GM21723 (cell line): ENCODE measurements around the gene ZNF865.

ENCODE experiments used
- ATAC-seq: cut with Tn5 transposase; IDR thresholded peaks from one replicate; pipeline ENCODE4 v1.9.1; 2021; ENCODE audit warnings: mild to moderate bottlenecking, moderate library complexity; ENCODE audit not compliant: unreplicated experiment

Gene ZNF865

DNA sequence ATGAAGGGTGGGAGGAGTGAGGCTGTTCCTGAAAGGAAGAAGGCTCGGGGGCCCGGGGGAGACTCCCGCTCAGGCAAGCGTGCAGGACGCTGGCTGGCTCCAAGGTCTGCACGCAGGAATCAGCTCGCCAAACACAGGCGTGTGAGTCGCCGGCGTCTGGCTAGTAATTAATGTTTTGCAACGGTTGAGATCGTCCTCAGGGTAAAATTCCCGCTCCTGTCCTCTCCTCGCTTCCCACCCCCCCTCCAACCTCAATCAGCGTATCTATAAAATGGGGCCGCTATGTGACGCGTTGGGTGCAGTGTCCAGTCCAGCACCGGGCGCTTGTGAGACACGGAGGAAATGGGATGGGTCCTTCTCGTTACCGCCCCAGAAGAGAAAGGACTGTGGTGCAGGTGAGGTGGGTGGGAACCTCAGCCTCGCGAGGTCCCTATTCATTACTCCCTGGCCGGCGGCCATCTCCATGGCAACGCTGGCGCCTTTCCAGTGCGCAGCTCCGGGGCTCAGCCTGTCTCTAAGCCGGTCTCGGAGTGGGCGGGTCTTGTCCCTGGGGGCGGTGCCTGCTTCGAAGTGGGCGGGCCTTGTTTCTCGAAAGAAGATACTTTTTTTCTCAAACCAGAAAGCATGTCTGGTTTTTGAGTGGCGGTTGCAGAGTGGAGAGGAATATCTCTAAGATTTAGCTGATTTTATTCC lies 18.3 kb upstream of the ZNF865 start:
- ATAC-seq, result peak; percentile 89

DNA sequence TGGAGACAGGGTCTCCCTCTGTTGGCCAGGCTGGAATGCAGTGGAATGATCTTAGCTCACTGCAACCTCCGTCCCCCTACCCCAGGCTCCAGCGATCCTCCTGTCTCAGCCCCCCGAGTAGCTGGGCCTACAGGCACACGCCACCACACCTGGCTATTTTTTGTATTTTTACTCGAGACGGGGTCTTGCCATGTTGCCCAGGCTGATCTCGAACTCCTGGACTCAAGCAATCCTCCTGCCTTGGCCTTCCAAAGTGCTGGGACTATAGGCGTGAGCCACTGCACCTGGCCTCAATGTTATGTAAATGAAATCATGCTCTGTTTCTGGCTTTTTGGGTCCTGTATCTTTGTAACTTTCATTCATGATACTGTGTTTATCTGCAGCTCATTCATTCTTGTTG lies 16.7 kb upstream of the ZNF865 start:
- no peak for ATAC-seq

DNA sequence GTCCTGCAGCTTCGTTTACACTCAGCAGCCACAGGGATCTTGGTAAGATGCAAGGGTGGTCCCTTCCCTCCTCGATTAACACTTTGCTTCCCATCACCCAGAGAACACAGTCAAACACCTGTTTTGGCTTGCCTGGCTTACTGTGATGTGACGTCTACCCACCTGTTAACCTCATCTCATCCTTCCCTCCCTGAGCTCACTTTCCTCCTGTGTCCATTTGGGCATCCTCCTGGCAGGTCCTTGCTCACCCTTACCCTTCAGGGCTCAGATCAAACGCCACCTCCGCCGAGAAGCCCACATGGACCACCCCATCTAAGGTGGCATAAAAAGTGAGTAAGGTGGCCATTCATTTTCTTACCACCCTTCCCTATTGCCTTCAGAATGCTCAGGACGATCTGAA lies 15.3 kb upstream of the ZNF865 start:
- no peak for ATAC-seq

DNA sequence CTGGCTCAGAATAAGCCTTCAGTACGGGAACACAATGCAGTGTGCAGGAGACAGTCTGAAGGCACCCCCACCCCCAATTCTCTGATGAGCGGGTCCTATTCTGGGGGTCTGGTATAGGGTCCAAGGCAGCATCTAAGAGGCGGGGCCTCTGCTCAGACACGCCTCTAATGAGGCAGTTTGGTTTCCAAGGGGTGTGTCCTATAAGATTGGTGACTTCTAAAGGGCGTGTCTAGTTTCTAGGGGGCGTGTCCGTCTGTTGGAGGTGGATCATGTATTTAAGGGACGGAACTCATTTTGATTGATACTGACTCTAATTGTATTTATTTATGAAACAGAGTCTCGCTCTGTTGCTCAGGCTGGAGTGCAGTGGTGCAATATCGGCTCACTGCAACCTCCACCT lies 14.8 kb upstream of the ZNF865 start:
- ATAC-seq, result no peak

DNA sequence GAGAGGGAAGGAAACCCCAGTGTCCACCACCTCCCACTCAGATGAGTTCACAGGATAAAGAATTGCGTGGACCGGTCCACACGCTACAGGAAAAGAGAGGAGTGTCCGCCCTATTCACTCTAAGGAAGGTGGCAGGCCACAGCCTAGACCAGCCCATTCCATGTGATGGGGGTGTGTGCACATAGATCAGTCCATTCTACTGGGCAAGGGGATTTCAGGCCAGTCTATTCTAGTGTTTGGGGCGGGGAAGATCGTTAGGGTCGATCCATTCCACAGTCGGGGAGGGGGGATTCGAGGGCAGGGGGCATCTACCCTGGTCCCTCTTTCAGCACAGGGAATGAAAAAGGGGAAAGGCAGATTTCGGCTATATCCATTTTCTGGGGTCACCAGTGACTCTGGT lies 13.9 kb upstream of the ZNF865 start:
- no peak for ATAC-seq

DNA sequence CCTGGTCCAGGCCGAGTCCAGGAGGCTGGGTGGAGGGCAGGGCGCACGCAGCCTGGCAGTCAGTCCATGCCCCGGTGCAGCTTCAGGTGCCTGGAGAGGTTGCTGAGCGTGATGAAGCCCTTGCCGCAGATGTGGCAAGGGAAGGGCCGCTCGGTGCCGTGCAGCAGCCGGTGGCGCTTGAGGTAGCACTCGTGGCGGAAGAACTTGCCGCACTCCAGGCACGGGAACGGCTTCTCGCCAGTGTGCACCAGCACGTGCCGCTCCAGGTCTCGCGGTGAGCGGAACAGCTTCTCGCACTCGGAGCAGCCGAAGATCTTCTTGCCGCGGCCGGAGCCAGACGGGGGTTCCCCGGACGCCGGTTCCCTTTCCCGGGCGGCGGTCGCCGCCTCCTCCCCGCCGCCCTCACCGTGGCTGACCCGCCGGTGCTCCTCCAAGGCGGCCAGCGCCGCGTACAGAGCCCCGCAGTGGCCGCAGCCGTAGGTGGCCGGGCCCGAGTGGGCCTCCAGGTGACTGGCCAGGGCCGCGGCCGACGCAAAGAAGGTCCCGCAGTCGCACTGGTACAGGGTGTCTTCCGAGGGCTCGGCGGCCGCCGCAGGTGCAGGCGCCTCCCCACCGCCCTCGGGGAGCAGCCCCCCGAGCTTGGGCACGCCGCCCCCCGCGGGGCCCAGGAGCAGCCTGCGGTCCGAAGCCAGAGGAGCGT lies 12.9 kb upstream of the ZNF865 start:
- ATAC-seq, result no peak

DNA sequence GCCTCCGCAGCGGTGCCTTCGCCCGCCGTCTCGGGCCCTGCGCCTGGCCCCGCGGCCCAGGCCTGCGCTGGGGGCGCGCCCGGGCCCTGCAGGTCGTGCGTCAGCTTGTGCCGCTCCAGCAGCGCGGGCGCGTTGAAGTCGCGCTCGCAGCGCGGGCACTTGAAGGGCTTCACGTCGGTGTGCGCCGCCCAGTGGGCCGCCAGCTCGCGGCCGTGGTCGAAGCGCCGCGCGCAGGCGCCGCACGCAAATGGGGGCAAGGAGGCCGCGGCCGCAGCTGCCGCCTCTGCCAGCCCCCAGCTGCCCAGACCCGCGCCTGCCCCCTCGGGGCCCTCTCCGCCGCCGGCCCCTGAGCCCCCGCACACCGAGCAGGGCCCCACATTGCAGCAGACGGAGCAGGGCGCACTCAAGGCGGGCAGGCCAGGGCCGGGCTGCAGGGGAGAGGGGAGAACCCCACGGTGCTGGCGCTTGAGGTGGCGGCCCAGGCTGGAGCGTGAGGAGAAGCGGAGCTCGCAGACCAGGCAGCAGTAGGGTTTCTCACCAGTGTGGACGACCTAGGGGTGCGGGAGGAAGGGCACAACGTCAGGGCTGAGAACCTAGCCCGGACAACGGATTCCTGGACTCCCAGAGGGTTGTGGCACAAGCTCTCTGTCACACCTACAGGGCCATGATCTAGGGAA lies 12.2 kb upstream of the ZNF865 start:
- ATAC-seq, result no peak

DNA sequence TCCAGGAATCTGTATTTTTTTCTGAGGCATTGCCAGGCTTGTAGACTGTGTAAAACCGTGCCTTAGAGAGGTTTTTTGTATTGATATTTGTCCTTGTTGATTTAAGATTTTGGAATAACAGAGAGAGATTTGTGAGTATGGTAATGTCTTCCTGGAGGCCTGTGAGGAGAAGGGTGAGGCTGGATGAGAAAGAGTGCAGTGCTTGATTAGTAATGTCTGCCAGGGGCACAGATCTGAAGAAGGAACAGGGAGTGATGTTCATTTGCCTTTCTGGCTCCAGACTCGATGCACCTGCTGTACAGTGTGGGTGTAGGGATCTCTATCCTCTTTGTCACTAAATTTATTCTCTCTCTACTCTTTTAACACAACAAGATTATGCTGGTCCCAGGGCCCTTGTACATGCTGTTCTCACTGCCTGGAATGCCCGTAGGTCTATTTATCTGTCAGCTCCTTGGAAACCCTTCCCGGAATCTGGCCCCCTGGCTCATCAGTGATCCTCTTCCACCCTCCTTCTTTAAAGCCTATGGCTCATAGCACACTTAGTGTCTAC lies 10.4 kb upstream of the ZNF865 start:
- ATAC-seq, result no peak

DNA sequence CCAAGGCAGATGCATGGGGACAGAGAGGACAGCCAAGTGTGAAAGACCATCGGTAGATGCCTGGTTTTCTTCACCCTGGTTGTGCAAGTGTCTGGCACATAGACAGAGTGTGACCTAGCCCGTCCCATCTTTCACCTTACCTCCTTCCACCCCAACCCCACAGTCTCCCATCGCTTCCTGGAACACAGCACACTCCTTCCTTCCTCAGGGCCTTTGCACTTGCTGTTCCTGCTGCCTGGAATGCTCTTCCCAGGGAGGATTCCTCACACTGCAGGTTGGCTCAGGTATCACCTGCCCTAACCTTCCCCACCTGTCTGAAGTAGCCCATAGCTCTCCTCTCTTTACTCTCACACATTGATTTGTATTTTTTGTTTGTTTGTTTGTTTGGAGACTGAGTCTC lies 9.1 kb upstream of the ZNF865 start:
- ATAC-seq, result no peak

DNA sequence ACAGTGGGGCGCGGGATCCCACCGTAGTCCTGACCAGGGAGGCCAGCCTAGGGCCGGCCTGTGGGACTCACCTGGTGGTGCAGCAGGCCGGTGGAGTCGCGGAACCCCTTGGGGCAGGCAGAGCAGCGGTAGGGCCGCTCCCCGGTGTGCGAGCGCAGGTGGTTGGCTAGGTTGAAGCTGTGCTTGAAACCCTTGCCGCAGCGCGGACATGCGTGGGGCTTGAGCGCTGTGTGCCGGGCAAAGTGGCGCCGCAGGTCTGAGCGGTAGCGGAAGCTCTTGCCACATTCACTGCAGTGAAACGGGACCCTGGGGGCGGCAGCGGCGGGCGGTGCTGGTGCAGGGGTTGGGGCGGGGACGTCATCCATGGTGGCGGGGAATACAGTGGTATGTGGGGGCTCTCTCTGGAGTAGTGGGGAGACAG lies 7.9 kb upstream of the ZNF865 start:
- ATAC-seq, result no peak

DNA sequence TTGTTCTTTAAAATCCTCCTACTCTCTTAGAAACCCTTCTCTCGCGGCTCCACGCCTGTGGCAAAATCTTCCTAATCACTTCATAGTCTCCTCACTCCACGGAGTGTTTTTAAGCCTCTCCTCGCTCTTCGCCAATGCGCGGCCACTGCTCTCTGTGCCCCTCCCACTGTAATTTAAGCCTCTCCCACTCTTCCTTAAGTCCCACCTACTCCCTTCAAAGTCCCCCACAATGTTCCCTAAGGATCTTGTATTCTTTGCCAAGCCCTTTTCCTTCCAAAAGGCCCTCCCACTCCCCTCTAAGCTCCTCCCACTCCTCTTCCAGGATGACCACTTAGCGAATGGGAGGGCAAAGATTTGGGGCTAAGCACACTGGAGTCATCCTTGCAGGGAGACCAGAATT lies 7.4 kb upstream of the ZNF865 start:
- ATAC-seq, result no peak

DNA sequence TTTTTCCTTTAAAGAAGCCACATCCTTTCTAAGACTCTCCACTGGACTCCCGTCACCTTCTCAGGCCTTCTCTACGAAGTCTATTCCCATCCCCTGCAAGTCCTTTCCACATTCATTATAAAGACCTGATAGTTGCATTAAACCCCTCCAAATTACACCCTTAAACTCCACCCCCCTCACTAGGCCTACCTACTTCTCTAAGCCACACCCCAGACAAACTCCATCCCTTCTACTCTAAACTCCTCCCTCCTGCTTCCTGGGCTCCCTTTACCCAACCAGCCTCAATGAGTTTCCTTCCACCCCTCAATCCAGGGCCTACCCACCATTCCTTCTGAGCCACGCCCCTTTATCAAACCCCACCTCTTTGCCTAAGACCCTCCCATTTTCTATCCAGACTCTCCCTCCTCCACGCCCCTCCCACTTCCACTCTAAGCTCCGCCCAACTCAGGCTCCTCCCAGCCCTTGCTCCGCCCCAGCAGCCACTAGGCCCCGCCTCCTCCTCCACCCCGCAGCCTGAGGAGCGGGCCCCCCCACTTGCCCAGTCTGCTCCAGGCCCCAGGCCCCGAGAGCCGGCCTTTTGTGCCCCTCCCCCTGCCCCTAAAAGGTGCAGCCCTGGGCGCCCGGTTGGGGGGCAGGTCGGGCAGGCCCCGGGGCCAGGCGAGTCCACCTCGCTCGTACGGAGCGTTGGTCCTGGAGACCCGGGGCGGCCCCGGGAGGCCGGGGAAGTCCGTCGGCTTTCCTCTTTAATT lies 6.6 kb upstream of the ZNF865 start:
- peak; percentile 45 for ATAC-seq

DNA sequence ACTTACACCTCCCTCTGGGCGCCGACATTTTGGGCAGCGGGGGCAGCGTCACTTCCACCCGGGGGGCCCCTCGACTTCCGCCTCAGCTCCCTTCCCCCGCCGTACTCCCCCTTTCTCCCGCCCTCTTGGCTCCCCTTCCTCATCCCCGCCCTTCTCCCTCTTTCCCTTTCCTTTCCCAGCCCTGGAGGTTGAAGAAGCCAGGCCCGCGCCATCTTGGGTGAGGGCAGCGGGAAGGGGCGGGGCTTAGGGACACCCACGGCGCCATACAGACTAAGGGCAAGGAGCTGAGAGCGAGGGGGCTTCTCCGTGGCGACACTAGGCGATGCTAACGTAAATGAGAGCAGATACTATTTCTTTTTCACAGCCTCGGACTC lies 6.0 kb upstream of the ZNF865 start, which contains the start of gene FIZ1:
Gene FIZ1, minus strand, starts transcription at position 50 of the 374 bp plus-strand sequence. CDS start 1,652 bp downstream, outside the sequence.
- peak; percentile 52 for ATAC-seq

DNA sequence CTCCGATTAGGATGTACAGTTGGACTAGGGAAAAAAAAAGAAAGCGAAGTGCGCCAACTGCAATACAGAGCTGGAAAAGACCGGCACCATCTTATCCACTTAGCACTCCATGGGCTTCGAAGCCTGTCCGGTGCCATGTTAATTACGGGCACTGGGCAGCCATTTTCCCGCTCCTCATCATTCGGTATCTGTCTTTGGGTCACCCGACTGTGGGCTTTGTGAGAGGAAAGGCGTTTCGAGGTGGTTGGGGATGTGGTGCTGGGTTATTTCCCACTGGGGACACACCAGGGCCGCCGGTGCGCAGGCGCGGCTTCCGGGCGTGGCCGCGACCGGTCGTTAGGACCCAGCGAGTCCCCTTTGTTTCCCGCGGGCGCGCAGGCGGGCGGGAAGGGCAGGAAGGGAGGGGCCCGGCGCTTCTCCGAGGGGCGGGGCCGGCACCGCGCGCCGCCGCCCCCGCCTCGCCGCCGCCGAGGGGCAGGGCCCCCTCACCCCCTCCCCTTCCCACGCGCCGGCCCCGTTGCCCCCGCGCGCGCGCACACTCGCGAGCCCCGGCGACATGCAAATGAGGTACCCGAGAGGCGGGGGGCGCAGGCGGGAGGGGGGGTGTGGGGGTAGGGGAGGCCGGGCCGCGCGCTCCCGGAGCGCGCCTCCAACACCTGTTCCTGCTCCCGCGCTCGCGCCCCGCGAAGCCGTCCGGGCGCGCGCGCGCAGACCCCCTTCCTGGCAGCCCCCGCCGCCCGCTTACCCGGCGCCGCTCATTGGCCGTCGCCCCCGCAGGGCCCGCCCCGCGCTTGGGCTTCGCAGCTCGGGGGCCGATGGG lies 5.4 kb upstream of the ZNF865 start, which contains the start of gene ZNF524:
Gene ZNF524, plus strand, starts transcription at position 447 of the 820 bp plus-strand sequence. CDS start 1,825 bp downstream, outside the sequence.
- ATAC-seq, result peak; percentile 45

DNA sequence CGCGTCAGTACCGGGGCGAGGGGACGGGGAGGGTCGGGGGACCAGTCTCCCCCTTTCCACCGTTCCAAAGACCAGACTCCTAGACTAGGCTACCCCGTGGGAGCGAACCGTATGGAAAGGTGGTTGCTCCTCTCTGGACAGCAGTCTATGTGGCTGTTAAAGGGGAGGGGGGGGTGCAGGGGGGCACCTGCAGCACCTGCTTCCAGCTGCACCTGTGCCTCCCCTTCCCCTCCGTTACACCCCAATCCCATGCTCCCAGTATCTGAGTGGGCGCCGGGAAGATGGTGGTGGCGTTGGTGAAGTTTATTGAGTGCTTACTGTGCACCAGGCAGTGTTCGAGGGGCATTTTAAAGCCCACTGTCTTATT lies 4.8 kb upstream of the ZNF865 start:
- no peak for ATAC-seq

DNA sequence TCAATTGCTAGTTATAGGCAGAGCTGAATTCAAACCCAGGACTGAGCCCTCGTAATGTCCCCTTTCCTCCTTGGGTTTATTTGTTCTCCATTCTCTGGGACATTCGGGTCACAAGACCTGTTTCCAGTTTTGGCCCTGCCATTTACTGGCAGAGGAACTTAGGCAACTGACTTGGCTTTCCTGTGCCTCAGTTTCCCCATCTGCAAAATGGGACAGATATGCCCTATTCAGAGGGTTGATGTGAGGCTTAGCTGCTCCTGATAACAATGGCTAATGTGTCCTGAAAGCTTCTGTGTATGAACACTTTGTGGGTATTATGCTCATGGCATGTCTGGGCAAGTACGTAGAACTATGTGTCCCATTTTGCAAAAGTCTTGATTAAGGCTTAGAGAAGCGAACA lies 4.4 kb upstream of the ZNF865 start:
- no peak for ATAC-seq

DNA sequence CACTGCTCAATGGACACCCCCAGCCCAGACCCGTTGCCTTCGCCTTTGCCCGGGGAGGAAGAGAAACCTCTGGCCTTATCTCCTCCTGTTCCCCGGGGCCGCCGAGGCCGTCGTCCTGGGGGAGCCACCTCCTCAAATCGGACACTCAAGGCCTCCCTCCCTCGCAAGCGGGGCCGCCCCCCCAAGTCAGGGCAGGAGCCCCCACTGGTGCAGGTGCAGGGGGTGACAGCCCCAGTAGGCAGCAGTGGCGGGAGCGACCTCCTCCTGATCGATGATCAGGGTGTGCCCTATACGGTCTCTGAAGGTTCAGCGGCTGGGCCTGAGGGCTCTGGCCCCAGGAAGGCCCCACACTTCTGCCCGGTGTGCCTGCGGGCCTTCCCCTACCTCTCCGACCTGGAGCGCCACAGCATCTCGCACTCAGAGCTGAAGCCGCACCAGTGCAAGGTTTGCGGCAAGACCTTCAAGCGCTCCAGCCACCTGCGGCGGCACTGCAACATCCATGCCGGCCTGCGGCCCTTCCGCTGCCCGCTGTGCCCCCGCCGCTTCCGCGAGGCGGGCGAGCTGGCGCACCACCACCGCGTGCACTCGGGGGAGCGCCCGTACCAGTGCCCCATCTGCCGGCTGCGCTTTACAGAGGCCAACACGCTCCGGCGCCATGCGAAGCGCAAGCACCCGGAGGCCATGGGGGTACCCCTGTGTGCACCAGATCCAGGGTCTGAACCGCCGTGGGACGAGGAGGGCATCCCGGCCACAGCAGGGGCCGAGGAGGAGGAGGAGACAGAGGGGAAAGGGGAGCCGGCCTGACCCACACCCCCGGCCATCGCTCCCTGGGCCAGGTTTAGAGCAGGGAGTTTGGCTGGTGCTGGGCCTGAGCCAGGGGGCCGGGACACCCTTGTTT lies 3.1 kb upstream of the ZNF865 start:
- no peak for ATAC-seq

DNA sequence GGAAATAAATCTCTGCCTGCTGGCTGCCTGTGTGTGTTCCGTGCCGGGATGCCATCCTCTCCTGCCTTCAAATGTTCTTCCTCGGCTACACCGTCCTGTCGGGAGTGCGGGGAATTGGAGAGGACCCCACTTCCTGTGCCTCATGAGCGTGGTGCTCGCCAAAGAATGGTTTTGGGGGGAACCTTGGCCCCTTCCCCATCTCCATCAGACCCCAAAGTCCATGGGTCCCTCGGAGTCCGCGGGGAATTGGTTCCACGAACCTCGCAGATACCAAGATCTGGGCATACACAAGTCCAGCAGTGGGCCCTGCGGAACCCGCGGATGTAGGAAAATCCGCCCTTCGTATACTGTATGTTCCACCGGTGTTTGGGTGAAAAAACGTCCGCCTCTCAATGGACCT lies 2.3 kb upstream of the ZNF865 start:
- no peak for ATAC-seq
